ENCODE measurements around the gene TBKBP1.

- no peak for TF ChIP-seq MAFK (IDR thresholded peaks at IDR 0.05; ENCODE audit: partially characterized antibody)
- no peak for TF ChIP-seq CTCF (IDR thresholded peaks at IDR 0.05)
- TF ChIP-seq REST (IDR thresholded peaks at IDR 0.05) = no peak
- TF ChIP-seq KDM1A (IDR thresholded peaks at IDR 0.05; ENCODE audit: low read depth) = no peak
- TF ChIP-seq JUNB (IDR thresholded peaks at IDR 0.05) = no peak
- TF ChIP-seq MYC (IDR thresholded peaks at IDR 0.05; ENCODE audit: borderline replicate concordance, low read length) = no peak
- no peak for TF ChIP-seq MAZ (IDR thresholded peaks at IDR 0.05; ENCODE audit: borderline replicate concordance, low read depth, low read length)
- no peak for TF ChIP-seq POLR2A (IDR thresholded peaks at IDR 0.05; ENCODE audit: low read length)
- TF ChIP-seq KDM5A (IDR thresholded peaks at IDR 0.05) = no peak
- no peak for TF ChIP-seq BCL3 (IDR thresholded peaks at IDR 0.05)
- TF ChIP-seq MAX (IDR thresholded peaks at IDR 0.05) = no peak
- no peak for TF ChIP-seq HMGXB4 (CRISPR knock-in tag; IDR thresholded peaks at IDR 0.05; ENCODE audit: borderline replicate concordance)
Measured at GRCh38 chr17:47735536-47736011, 41.6 kb downstream of the TBKBP1 start.

Data from A549 (cell line).